Tibial nerve (tissue), 4 donors: ENCODE results near the gene PUSL1.

Source experiments
- CTCF ChIP-seq, 5 experiments: fragments of 200-600 bp in 3 of 5; fragments of 450-650 bp in 2 of 5; sonication (generic) in 3 of 5; IDR thresholded peaks; one replicate each; pipeline ENCODE4 v1.5.1; 2016 to 2019; ENCODE audit warnings: antibody characterized with exemption in 5 of 5, mild to moderate bottlenecking in 3 of 5, moderate library complexity in 2 of 5
- EP300 ChIP-seq, 2 donors: sonication (generic); formaldehyde crosslinking; IDR thresholded peaks; one replicate each; pipeline ENCODE4 v1.6.1; 2017; ENCODE audit warnings: antibody characterized with exemption in 2 of 2, mild to moderate bottlenecking in 1 of 2
- POLR2A ChIP-seq, 2 donors: fragments of 450-650 bp; IDR thresholded peaks; one replicate each; pipeline ENCODE4 v1.6.1; 2017; ENCODE audit warnings: antibody characterized with exemption in 2 of 2, mild to moderate bottlenecking in 2 of 2, moderate library complexity in 2 of 2

DNA sequence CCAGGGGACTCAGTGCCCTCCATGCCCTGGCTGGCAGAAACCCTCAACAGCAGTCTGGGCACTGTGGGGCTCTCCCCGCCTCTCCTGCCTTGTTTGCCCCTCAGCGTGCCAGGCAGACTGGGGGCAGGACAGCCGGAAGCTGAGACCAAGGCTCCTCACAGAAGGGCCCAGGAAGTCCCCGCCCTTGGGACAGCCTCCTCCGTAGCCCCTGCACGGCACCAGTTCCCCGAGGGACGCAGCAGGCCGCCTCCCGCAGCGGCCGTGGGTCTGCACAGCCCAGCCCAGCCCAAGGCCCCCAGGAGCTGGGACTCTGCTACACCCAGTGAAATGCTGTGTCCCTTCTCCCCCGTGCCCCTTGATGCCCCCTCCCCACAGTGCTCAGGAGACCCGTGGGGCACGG, 19.9 kb downstream of the PUSL1 start:
- TF ChIP-seq EP300 (IDR thresholded peaks at IDR 0.05): no peak
- TF ChIP-seq CTCF (IDR thresholded peaks at IDR 0.05): no peak
- no peak for TF ChIP-seq POLR2A (IDR thresholded peaks at IDR 0.05)
